ENCODE data around the gene RFTN1. TPM values are rescaled to one million over a fixed set of nuclear protein-coding genes. Genes with fewer than 3 reads are reported as not detected.

RFTN1 gene
- total and polyA plus RNA-seq, 4 donors = 4.4 to 20.4 (median 11.9) TPM

- no peak overlapping the region for H3K4me3 ChIP-seq (ENCODE audit: low read depth in 1 of 3, low read length in 3 of 3)
- H3K4me1 ChIP-seq (ENCODE audit: control insufficient read depth in 4 of 4, insufficient read depth in 4 of 4, low read length in 3 of 4) = peaks cover 0 to 3% (median 0%) of the 10 kb centered on the region in 4 donors
- no peak overlapping the region for H3K9ac ChIP-seq (ENCODE audit: low read depth in 1 of 2, low read length in 2 of 2)
- H3K9me3 ChIP-seq (ENCODE audit: control insufficient read depth in 4 of 4, low read length in 3 of 4) = no peaks in the 10 kb centered on the region
- TF ChIP-seq SP1 (IDR thresholded peaks at IDR 0.05) (no peak), RXRA (IDR thresholded peaks at IDR 0.05) (no peak)
- no peaks in the 10 kb centered on the region for H3K27me3 ChIP-seq (ENCODE audit: control insufficient read depth in 4 of 4, insufficient read depth in 4 of 4, low read length in 3 of 4)
- 98% methylated on average over 2 of the region's 2 CpGs for WGBS
- DNase-seq (ENCODE audit: low spot score) = no peak
- H3K36me3 ChIP-seq (ENCODE audit: control insufficient read depth in 4 of 4, insufficient read depth in 3 of 4, low read depth in 1 of 4, low read length in 3 of 4) = peaks cover 0 to 4% (median 2%) of the 10 kb centered on the region in 4 donors
- peak overlapping the region in 1 of 2 donors; percentile 24 for H3K27ac ChIP-seq (ENCODE audit: low read depth in 1 of 2, low read length in 2 of 2)
Measured at GRCh38 chr3:16426665-16427064, 86.8 kb downstream of the RFTN1 start.

GRCh38 chr3:16426029-16426400 is 87.5 kb downstream of the RFTN1 start:
- no peaks in the 10 kb centered on the region for H3K27me3 ChIP-seq (ENCODE audit: control insufficient read depth in 4 of 4, insufficient read depth in 4 of 4, low read length in 3 of 4)
- 92% methylated on average over 13 of the region's 13 CpGs for WGBS
- no peak overlapping the region for H3K9ac ChIP-seq (ENCODE audit: low read depth in 1 of 2, low read length in 2 of 2)
- H3K4me1 ChIP-seq (ENCODE audit: control insufficient read depth in 4 of 4, insufficient read depth in 4 of 4, low read length in 3 of 4) = peaks cover 0 to 3% (median 0%) of the 10 kb centered on the region in 4 donors
- no peaks in the 10 kb centered on the region for H3K9me3 ChIP-seq (ENCODE audit: control insufficient read depth in 4 of 4, low read length in 3 of 4)
- H3K36me3 ChIP-seq (ENCODE audit: control insufficient read depth in 4 of 4, insufficient read depth in 3 of 4, low read depth in 1 of 4, low read length in 3 of 4) = peaks cover 0 to 1% (median under 1%) of the 10 kb centered on the region in 4 donors
- TF ChIP-seq FOXA2 (IDR thresholded peaks at IDR 0.05) (no peak), ATF3 (IDR thresholded peaks at IDR 0.05) (no peak), MAX (IDR thresholded peaks at IDR 0.05) (no peak), TAF1 (conservative IDR thresholded peaks at IDR 0.05) (no peak), HNF4A (conservative IDR thresholded peaks at IDR 0.05) (no peak), RXRA (IDR thresholded peaks at IDR 0.05) (no peak), ZBTB33 (IDR thresholded peaks at IDR 0.05) (no peak), FOXA1 (IDR thresholded peaks at IDR 0.05) (no peak), EGR1 (IDR thresholded peaks at IDR 0.05; ENCODE audit: low read depth in 2 of 2) (no peak), RAD21 (IDR thresholded peaks at IDR 0.05) (no peak)
- no peak overlapping the region for H3K27ac ChIP-seq (ENCODE audit: low read depth in 1 of 2, low read length in 2 of 2)
- no peak overlapping the region for H3K4me3 ChIP-seq (ENCODE audit: low read depth in 1 of 3, low read length in 3 of 3)
- DNase-seq (ENCODE audit: low spot score) = no peak

GRCh38 chr3:16425398-16426028 is 88.0 kb downstream of the RFTN1 start:
- Histone ChIP-seq H3K4me1 (ENCODE audit: control insufficient read depth in 4 of 4, insufficient read depth in 4 of 4, low read length in 3 of 4) (peaks cover 0 to 3% (median 0%) of the 10 kb centered on the region in 4 donors), H3K4me3 (ENCODE audit: low read depth in 1 of 3, low read length in 3 of 3) (no peak overlapping the region), H3K9me3 (ENCODE audit: control insufficient read depth in 4 of 4, low read length in 3 of 4) (no peaks in the 10 kb centered on the region), H3K27ac (ENCODE audit: low read depth in 1 of 2, low read length in 2 of 2) (no peak overlapping the region), H3K9ac (ENCODE audit: low read depth in 1 of 2, low read length in 2 of 2) (no peak overlapping the region), H3K27me3 (ENCODE audit: control insufficient read depth in 4 of 4, insufficient read depth in 4 of 4, low read length in 3 of 4) (no peaks in the 10 kb centered on the region), H3K36me3 (ENCODE audit: control insufficient read depth in 4 of 4, insufficient read depth in 3 of 4, low read depth in 1 of 4, low read length in 3 of 4) (peaks cover 0 to 1% (median 0%) of the 10 kb centered on the region in 4 donors)
- TF ChIP-seq ZBTB33 (IDR thresholded peaks at IDR 0.05) (no peak), RXRA (IDR thresholded peaks at IDR 0.05) (no peak), YY1 (IDR thresholded peaks at IDR 0.05) (no peak), FOXA1 (IDR thresholded peaks at IDR 0.05) (no peak), JUND (IDR thresholded peaks at IDR 0.05) (no peak), RAD21 (IDR thresholded peaks at IDR 0.05) (no peak), HNF4A (conservative IDR thresholded peaks at IDR 0.05) (no peak), CTCF (IDR thresholded peaks at IDR 0.05; ENCODE audit: low read depth, low read length, missing input control) (no peak), SP1 (IDR thresholded peaks at IDR 0.05) (no peak), GABPA (IDR thresholded peaks at IDR 0.05 in 1 of 2, conservative IDR thresholded peaks at IDR 0.05 in 1 of 2) (no peak), TAF1 (conservative IDR thresholded peaks at IDR 0.05) (no peak), ATF3 (IDR thresholded peaks at IDR 0.05) (no peak)
- no peak for DNase-seq (ENCODE audit: low spot score)
- 81% methylated on average over 12 of the region's 12 CpGs for WGBS

All from liver (tissue), 9 donors.